Measurements from ENCODE around the gene STK11IP.

The STK11IP gene

DNA sequence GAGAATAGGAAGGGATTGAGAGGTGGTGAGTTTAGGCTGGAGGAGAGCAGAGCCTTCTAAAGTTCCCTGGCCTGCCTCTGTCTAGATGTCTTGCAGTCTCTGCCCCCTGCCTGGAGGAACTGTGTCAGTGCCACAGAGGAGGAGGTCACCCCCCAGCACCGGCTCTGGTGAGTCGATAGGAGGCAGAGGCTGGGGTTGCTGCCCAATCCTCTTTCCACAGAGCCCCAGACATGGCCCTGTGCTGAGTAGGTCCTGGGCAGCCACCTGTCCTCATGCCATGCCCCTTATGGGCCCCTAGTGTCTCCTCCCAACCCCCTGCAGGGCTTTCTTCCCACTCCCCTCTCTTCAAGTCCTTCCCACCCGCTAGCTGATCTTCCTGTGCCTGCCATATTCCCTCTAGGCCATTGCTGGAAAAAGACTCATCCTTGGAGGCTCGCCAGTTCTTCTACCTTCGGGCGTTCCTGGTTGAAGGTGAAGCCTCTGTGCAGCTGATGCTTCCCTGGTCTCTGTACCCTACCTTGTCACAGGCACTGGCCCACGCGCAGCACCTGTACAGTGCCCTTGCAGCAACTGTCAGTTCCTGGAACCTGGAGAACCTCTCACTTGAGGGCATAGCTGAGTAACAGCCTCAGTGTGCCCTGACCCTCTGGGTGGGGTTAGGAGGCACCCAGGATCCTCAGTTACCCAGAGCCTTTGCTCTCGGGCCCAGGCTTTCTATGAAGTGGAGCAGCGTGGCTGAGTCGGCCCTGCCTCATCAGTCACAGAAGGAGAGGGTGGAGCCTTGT, 16.6 kb downstream of the STK11IP start:
- DNase-seq (ENCODE audit: low read depth, low spot score): no peak

GRCh38 chr2:219615036-219615435, 17.4 kb downstream of the STK11IP start:
- DNase-seq (ENCODE audit: low read depth, low spot score): no peak

- DNase-seq (ENCODE audit: low read depth, low spot score): no peak
Measured at GRCh38 chr2:219615894-219616293, 18.2 kb downstream of the STK11IP start.

DNA sequence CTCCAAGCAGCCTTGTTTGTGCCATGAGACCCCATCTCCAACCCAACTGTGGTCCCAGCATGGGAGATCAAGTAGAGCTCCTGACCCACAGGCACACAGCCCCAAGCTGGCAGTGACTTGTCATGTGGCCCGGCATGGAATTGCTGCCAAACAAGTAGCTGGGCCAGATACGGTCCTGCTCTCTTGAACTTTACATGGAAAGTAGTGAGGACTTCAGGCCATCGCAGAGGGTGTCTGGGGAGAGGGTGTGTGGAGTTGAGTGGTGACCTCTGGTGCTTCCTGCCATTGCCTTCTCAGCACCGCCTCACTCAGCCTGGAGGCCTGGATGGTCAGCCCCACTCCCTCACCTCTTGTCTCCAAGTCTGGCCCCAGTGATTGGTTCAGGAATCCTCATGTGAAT, 18.9 kb downstream of the STK11IP start:
- no peak for DNase-seq (ENCODE audit: low read depth, low spot score)

- no peak for DNase-seq (ENCODE audit: low read depth, low spot score)
Measured at GRCh38 chr2:219618733-219619122, 21.1 kb downstream of the STK11IP start.

DNA sequence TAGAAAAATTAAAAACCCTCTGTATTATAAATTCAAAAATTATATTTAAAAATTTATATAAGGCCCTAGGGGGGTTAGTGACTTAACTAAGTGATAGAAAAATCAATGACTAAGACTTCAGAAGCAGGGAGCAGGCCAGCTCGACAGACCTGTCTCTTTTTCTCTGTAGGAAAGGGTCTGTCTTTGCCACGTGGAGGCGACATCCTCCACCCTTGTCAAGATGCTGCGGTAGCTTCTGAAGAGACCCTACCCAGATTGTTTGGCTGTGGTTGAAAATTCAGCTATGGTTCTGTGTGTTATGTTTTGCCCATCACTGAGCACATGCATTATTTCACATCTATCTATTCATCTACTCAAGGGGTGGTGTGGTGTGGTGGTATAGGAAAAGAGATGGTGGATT, 21.6 kb downstream of the STK11IP start:
- no peak for DNase-seq (ENCODE audit: low read depth, low spot score)

DNA sequence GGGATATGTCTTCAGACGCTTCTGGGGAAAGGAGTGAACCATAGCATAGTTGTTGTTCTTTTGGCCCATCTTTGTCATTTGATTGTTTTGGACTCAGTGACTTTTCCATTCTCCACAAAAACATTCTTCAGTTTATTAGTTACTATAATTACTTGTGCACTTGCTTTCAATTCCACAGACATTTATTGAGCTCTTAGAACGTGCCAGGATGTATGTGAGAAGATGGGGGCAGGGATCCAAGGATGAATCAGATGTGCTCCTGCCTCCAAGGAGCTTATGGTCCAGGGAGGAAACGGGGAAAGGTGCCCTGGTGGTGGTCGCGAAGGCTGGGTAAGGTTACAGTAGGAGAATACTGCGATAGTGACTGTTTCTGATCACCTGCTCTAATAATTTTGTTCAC, 22.9 kb downstream of the STK11IP start:
- DNase-seq (ENCODE audit: low read depth, low spot score): no peak

DNA sequence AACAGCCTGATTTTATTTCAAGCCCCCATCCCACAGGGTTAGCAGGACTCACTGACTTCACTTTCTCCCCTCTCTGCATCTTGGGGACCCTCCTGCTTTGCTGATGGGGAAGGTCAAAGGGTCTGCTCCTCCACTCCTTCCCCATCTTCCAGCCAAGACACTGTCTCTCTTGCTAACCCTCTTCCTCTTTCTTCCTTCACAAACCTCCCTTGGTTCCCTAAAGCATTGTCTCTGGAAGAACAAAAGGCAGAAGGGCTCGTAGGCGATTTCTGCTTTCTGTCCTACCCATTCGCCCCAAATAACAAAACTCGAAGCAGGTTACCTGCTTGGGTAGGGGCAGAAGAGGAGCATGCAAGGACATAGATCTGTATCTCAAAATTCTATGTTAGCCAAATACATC, 24.3 kb downstream of the STK11IP start:
- DNase-seq (ENCODE audit: low read depth, low spot score): no peak

GRCh38 chr2:219622472-219622871, 24.8 kb downstream of the STK11IP start:
- DNase-seq (ENCODE audit: low read depth, low spot score): no peak

DNA sequence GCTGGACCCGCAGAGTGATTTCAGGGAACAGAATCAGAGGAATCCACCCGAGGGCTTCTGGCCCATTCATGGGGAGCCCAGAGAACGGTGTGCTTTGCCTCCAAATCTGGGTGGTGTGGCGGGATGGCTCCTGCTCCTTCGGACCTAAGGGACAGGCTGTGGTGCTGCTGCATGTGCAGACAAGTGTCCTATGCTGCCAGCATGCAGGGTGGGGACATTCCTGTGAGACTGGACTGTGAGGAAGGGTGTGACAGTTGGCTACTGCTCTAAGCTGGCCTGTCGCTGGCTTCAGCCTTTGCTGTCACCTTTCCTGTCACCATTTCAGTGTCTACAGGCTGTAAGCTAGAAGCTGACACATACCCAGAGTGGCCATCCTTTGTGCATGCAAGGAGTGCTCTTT, 26.9 kb downstream of the STK11IP start:
- DNase-seq (ENCODE audit: low read depth, low spot score): no peak

GRCh38 chr2:219625179-219625578, 27.5 kb downstream of the STK11IP start:
- no peak for DNase-seq (ENCODE audit: low read depth, low spot score)

- DNase-seq (ENCODE audit: low read depth, low spot score): no peak
Measured at GRCh38 chr2:219626540-219626939, 28.9 kb downstream of the STK11IP start.

- DNase-seq (ENCODE audit: low read depth, low spot score): no peak
Measured at GRCh38 chr2:219627103-219628100, 29.7 kb downstream of the STK11IP start, which contains the start of gene SLC4A3. Gene SLC4A3, plus strand, starts transcription at chr2:219627630. Its CDS starts 363 bp downstream, at chr2:219627993.

- DNase-seq (ENCODE audit: low read depth, low spot score): no peak
Measured at GRCh38 chr2:219628235-219628985, 30.8 kb downstream of the STK11IP start.

DNA sequence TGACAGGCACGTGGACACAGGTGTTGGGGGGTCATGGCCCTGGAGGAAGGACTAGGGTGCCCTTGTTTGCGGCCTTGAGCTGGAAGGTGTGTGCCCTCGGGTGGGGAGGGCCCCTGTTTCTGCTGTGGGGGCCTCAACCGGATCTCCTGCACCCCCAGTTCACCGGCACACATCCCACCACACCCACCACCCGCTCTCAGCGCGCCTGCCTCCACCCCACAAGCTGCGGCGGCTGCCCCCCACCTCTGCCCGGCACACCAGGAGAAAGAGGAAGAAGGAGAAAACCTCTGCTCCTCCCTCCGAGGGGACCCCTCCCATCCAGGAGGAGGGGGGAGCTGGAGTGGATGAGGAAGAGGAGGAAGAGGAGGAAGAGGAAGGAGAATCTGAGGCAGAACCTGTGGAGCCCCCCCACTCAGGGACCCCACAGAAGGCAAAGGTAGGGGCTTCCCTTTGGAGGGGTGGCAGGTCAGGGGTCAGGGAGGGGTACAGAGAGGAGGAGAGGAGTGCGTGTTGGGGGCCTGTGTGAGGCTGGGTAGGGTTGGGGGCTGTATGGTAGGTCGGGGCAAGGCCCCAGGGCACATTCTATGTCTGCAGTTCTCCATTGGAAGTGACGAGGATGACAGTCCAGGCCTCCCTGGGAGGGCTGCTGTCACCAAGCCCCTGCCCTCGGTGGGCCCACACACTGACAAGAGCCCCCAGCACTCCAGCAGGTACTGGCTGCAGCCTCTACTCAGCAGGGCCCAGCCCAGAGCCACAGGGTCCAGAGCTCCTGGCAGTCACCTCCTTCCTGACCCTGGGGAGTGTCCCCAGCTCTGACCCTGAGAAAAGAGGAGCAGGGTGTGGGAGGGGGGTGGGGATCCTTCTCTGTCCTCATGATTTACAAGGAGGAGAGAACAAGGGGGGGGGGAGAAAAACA, 31.6 kb downstream of the STK11IP start:
- no peak for DNase-seq (ENCODE audit: low read depth, low spot score)

DNA sequence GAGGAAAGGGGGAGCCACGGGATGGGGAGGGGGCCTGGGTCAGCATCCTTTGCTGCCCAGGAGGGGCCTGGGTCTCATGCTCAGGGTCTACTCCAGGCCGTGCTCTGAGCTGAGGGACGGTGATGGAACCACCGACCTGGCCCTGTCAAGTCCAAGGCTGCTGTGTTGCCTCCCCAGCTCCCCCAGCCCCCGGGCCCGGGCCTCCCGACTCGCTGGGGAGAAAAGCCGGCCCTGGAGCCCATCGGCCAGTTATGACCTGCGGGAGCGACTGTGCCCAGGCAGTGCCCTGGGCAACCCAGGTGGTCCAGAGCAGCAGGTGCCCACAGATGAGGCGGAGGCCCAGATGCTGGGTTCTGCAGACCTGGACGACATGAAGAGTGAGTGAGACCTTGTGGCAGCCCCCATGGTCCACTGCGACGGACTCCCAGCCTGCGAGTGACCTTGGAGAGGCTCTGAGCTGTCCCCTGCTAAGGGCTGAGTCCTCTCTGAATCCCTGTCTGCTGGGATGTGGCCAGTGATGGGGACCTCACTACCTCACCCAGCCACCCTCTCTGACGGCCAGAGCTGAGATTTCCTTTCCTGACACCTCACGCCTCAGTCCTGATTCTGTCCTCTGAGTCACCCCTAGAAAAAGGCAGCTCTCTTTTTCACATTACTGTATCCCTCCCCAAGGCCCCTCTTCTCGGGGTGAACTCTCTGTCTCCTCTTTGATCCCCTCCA, 32.5 kb downstream of the STK11IP start:
- DNase-seq (ENCODE audit: low read depth, low spot score): no peak

- DNase-seq (ENCODE audit: low read depth, low spot score): no peak
Measured at GRCh38 chr2:219630770-219631405, 33.2 kb downstream of the STK11IP start.

DNA sequence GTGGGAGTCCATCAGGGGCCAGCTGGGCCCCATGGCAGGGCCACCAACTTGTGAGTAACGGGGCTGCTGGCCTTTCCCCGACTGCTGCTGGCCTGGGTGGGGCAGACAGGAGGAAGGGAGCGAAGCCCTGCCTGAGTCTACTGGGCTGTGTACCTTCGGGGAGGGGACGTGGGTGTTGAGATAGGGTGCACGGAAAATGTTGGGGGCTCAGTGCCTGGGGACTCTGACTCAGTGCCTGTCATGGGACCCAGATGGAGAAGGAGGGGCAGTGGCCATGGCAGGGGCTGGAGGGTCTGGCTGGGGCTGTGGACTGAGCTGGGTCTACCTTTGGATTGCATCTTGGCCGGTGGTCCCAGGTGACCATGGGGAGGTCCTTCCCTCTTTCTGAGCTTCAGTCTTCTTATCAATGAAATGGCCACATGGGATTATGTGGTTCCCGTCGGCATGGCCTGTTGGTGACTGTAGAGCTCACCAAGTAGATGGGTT, 33.8 kb downstream of the STK11IP start:
- DNase-seq (ENCODE audit: low read depth, low spot score): no peak
